Osteocyte (in vitro differentiated cells): Measurements from ENCODE around the gene RPL36A. TPM values are rescaled to one million over a fixed set of nuclear protein-coding genes. Genes with fewer than 3 reads are reported as not detected.

Experiments
- DNase-seq: peaks from one replicate; pipeline ENCODE4 v3.0.0; 2021; ENCODE audit warnings: mixed read lengths; ENCODE audit not compliant: unreplicated experiment; ENCODE audit errors: extremely low spot score
- H3K27ac Mint-ChIP-seq: one replicate; pipeline ENCODE4 v1.8.0; 2021; ENCODE audit warnings: mild to moderate bottlenecking, mixed read lengths; ENCODE audit not compliant: unreplicated experiment
- H3K27me3 Mint-ChIP-seq: one replicate; pipeline ENCODE4 v1.8.0; 2021; ENCODE audit warnings: mixed read lengths; ENCODE audit not compliant: unreplicated experiment
- H3K36me3 Mint-ChIP-seq: one replicate; pipeline ENCODE4 v1.8.0; 2021; ENCODE audit warnings: mixed read lengths; ENCODE audit not compliant: unreplicated experiment
- H3K4me1 Mint-ChIP-seq: one replicate; pipeline ENCODE4 v1.8.0; 2021; ENCODE audit warnings: mixed read lengths; ENCODE audit not compliant: unreplicated experiment
- H3K4me3 Mint-ChIP-seq: one replicate; pipeline ENCODE4 v1.8.0; 2021; ENCODE audit warnings: mild to moderate bottlenecking, moderate library complexity, mixed read lengths; ENCODE audit not compliant: unreplicated experiment
- H3K9me3 Mint-ChIP-seq: one replicate; pipeline ENCODE4 v1.8.0; 2021; ENCODE audit warnings: mixed read lengths; ENCODE audit not compliant: unreplicated experiment
- CTCF ChIP-seq: fragments of 200-600 bp; sonication (generic); IDR thresholded peaks from 2 replicates; pipeline ENCODE4 v1.5.0; 2021; ENCODE audit warnings: antibody characterized with exemption, mild to moderate bottlenecking, moderate library complexity
- total RNA-seq: library from RNA; stranded (reverse); gene quantifications from 2 replicates; pipeline ENCODE4 v1.2.1, GENCODE V29; 2021

Gene RPL36A
- total RNA-seq, 1 donor from 2014 or later, result 266 TPM

- peak overlapping the region; percentile 99 for H3K27ac Mint-ChIP-seq
- H3K36me3 Mint-ChIP-seq, result peaks cover 6% of the 10 kb centered on the region
- H3K27me3 Mint-ChIP-seq, result no peaks in the 10 kb centered on the region
- peaks cover 18% of the 10 kb centered on the region for H3K4me1 Mint-ChIP-seq
- peak overlapping the region; percentile 94 for H3K4me3 Mint-ChIP-seq
- no peak for TF ChIP-seq CTCF
- H3K9me3 Mint-ChIP-seq, result peaks cover 4% of the 10 kb centered on the region
- no peak for DNase-seq
These were observed 26.4 kb downstream of the RPL36A start for GRCh38 chrX:101417190-101417589.

- DNase-seq, result peak; percentile 89
- peaks cover 7% of the 10 kb centered on the region for H3K36me3 Mint-ChIP-seq
- H3K4me1 Mint-ChIP-seq, result peaks cover 18% of the 10 kb centered on the region
- no peak for TF ChIP-seq CTCF
- H3K27ac Mint-ChIP-seq, result peak overlapping the region; percentile 99
- peak overlapping the region; percentile 94 for H3K4me3 Mint-ChIP-seq
- peaks cover 4% of the 10 kb centered on the region for H3K9me3 Mint-ChIP-seq
- no peaks in the 10 kb centered on the region for H3K27me3 Mint-ChIP-seq
These were observed 27.4 kb downstream of the RPL36A start for GRCh38 chrX:101417981-101418841.

DNA sequence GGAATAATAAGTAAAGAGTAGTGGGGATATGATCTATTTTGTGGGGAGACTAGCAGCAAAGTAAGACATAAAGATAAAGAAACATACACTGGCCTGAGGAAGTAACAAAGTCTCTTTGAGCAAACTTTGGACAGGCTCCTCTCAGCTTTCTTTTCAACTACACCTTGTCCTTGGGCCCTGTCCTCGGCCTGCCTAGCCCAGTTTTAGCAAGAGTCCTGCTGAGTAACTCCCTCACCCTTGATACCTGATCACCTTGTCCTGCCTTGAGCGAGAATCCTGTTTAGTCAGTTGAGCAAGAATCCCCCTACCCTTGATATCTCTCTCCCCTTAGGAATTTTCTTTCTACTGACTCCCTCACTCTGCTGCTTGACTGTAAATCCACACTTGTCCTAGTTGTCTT, 28.7 kb downstream of the RPL36A start:
- H3K4me3 Mint-ChIP-seq, result peak overlapping the region; percentile 94
- peaks cover 18% of the 10 kb centered on the region for H3K4me1 Mint-ChIP-seq
- H3K36me3 Mint-ChIP-seq, result peaks cover 7% of the 10 kb centered on the region
- peaks cover 4% of the 10 kb centered on the region for H3K9me3 Mint-ChIP-seq
- TF ChIP-seq CTCF, result no peak
- no peak for DNase-seq
- peak overlapping the region; percentile 99 for H3K27ac Mint-ChIP-seq
- H3K27me3 Mint-ChIP-seq, result no peaks in the 10 kb centered on the region

DNA sequence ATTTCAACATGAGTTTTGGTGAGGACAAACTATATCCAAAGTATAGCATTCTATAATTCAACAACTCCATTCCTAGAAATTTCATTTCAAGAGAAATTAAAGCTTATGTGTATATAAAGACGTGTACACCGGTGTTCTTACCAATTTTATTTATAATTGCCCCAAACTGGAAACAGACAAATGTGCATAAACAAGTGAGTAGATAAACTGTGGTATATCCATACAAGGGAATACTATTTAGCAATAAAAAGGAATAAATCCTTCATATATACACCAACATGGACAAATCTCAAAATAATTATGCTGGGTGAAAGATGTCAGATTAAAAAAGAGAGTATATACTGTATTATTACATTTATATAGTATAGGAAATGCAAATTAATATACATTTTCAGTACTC, 37.1 kb downstream of the RPL36A start:
- H3K27ac Mint-ChIP-seq, result no peak overlapping the region
- no peak overlapping the region for H3K4me3 Mint-ChIP-seq
- no peaks in the 10 kb centered on the region for H3K27me3 Mint-ChIP-seq
- peaks cover 28% of the 10 kb centered on the region for H3K36me3 Mint-ChIP-seq
- no peak for TF ChIP-seq CTCF
- peaks cover 15% of the 10 kb centered on the region for H3K4me1 Mint-ChIP-seq
- peaks cover 16% of the 10 kb centered on the region for H3K9me3 Mint-ChIP-seq
- DNase-seq, result no peak

GRCh38 chrX:101429934-101430333, 39.1 kb downstream of the RPL36A start:
- Mint-ChIP-seq H3K9me3 (peaks cover 14% of the 10 kb centered on the region), H3K4me1 (peaks cover 15% of the 10 kb centered on the region), H3K36me3 (peaks cover 26% of the 10 kb centered on the region), H3K27ac (peak overlapping the region; percentile 59), H3K27me3 (no peaks in the 10 kb centered on the region), H3K4me3 (no peak overlapping the region)
- DNase-seq, result no peak
- no peak for TF ChIP-seq CTCF
